ENCODE measurements around the gene CISD3. TPM values are rescaled to one million over a fixed set of nuclear protein-coding genes. Genes with fewer than 3 reads are reported as not detected.

Gene CISD3, protein sequence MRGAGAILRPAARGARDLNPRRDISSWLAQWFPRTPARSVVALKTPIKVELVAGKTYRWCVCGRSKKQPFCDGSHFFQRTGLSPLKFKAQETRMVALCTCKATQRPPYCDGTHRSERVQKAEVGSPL
- total RNA-seq, result 5.7 and 7.0 TPM in 2 replicates

DNA sequence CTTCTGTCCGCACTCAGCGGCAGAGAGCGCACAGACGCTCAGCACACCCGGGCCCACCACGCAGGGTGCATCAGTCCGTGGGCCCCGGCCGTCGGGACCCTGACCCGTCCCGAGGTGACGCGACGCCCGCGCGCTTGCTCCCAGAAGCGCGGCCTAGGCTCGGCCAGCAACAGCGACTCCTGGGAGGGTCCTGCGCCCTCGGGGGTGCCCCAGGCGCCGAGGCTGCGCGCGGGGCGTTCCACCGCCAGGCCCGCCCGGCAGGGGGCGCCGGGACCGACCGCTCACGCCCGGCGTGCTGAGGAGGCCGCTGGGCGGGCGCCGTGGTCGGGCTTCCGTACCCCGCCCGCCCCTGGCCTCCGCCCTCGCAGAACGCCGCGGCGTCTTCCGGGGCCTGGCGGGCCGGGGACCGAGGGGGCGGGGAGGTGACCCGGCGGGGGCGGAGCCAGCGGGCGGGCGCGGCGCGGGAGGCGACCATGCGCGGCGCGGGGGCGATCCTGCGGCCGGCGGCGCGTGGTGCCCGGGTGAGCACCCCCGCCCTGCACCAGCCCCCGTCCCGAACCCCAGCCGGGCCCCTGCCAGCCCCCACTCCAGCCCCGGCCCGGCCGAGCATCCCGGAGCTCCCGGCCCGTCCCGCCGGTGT, at the start of gene CISD3:
CISD3 (plus strand) TSS at position 456 of the 640 bp plus-strand sequence; CDS start at position 474, 18 bp downstream.
- DNase-seq (ENCODE audit: low read depth, low spot score), result peak; percentile 30

DNA sequence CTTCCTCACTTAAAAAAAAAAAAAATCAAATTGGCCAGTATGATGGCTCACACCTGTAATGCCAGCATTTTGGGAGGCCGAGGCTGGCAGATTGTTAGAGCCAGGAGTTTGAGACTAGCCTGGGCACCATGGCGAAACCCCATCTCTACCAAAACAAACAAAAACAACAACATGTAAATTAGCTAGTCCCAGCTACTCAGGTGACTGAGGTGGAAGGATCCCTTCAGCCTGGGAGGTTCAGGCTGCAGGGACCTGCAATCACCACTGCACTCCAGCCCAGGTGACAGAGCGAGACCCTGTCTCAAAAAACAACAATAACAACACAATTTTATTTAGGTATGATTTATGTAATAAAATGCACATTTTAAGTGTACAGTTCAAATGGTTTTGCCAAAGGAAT, 49.0 kb upstream of the CISD3 start:
- DNase-seq (ENCODE audit: low read depth, low spot score), result no peak

DNA sequence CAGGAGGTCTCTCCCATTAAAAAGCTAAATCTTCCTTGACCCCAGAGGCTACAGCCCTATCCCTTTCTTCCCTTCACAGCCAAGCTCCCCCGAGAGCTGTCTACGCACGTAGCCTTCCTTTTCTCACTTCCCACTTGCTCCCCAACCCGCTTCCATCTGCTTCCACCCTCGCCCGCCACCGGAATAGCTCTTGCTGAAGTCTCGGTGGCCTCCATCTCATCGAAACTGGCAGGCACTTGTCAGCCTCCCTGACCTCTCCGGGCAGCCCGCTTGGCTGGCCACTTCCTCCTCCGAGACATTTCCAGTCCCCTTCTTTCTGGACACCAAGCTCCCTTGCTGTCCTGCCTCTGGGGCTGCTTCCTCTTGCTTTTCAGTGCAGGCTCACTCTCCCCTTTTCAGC, 44.6 kb upstream of the CISD3 start:
- DNase-seq (ENCODE audit: low read depth, low spot score), result no peak

DNA sequence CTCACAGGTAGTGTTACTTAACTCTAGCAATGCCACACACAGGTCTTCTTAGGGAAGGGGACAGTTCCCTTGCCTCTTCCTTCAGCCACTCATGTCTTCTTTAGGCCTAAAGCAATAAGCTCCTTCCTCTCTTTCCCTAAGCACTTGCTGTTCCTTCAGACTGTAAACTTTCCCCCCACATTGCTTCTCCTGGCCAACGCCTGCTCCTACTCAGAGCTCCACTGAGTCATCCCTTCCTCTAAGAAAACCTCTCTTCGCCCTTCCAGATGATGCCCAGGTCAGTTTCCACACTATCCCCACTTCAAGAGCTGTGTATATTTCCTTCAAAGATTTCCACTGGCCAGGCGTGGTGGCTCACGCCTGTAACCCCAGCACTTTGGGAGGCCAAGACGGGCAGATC, 42.9 kb upstream of the CISD3 start:
- no peak for DNase-seq (ENCODE audit: low read depth, low spot score)

DNA sequence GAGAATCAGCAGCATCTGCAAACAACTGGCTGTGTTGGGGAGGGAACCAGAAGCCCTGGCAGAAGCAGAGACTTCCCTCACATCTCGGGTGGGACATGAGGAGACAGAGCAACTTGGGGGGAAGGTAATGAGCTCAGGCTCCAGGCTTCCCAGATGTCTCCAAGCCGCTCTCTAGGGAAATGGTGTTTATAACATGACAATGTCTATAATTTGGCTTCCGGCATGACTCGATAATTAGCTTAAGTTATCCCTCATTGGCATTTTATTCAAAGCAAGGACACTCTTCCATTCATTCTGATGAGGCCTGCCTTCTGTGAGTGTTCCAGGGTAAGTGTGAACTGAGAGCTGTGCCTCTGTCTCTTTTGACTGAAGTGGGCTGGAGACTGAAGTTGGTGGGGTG, 39.8 kb upstream of the CISD3 start:
- DNase-seq (ENCODE audit: low read depth, low spot score), result no peak

DNA sequence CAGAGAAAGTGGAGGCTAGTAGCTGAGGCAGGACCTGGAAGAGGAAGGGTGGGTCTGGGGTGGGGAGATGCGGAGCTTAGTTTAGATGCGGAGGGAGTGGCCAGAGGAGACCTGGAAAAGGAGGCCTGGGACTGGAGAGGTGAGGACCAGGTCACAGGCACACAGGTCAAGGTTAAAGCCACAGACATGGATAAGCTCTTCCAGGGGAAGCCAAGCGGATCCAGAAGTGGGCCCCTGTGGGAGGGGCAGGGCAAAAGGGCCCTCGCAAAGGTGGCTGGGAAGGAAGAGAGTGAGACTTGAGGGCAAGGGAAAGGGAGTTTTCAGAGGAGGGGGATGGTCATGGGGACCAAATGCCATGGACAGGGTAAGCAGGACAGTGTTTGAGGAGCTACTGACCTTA, 39.0 kb upstream of the CISD3 start:
- DNase-seq (ENCODE audit: low read depth, low spot score), result no peak

DNA sequence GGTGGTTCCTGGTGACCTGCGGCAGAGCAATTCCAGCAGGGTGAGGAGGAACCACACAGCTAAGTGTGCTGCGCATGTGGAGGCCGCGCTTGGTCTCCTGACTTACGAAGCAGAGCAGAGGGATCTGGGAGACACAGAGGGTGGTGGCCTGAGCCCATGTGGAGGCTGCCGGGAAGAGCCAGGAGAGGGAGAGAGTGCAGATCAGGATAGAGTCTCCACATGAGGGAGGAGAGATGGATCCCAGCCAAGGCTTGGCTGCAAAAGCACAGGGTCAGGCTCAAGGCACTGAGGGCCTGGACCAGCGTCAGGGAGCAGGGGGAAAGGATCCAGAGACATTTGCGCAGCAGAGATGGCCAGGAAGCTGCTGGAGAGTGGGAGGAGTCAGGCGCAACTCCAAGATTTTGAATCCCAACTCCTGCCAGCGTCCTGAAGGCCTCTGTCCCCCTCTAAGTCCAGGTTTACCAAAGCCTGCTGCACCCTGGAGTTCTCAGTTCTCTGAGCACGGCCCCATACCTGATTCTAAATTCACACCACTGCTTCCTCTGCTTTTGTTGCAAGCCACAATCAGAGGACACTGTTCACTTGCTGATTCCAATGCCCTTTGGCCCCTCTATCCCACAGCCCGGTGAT, 36.3 kb upstream of the CISD3 start:
- no peak for DNase-seq (ENCODE audit: low read depth, low spot score)

DNA sequence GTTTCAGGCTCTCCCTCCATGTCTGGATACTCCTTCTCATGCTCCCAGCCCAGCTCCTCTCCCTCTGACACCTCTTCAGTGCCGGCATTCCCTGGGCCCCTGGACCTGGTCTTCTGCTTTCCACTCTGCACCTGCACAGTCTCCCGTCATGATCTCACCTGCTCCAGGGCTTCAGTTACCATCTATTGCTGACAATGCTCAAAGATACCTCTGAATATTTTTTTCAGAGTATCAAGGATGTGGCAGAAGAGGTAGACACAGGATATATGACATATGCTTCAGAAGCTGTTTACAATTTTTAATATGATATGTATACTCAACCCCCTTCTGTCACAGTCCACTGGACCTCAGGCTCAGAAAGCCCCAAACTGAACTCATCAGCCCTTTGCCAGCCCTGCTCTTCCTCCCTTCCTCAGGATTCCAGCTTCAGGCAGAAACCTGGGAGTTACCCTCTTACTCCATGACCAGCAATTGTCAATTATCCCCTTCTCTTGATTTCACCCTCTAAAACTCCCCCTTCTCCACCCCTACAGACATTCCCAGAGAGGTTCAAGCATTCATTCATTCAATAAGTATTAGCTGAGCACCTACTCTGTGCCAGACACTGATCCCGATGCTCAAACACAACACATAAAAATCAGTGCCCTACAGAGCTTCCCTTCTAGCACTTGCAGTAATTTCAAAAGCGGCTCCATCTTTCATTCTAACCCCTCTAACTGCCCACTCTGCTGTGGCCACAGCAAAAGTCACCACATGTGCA, 32.9 kb upstream of the CISD3 start:
- DNase-seq (ENCODE audit: low read depth, low spot score), result no peak

DNA sequence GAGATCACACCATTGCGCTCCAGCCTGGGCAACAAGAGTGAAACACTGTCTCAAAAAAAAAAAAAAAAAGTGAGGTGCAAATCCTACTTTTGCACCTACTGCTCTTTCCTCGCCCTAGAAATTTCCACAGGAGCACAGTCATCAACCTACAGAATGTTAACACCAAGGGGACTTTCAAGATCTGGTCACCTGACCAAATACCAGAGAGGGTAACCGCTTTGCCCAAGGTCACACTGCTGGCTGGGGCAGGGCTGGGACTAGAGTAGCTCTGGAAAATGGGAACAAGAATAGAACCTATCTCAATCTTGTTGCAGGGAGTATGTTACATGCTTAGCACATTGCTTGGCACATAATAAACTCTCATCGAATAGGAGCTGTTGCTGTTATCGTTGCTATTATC, 31.4 kb upstream of the CISD3 start:
- DNase-seq (ENCODE audit: low read depth, low spot score), result no peak

DNA sequence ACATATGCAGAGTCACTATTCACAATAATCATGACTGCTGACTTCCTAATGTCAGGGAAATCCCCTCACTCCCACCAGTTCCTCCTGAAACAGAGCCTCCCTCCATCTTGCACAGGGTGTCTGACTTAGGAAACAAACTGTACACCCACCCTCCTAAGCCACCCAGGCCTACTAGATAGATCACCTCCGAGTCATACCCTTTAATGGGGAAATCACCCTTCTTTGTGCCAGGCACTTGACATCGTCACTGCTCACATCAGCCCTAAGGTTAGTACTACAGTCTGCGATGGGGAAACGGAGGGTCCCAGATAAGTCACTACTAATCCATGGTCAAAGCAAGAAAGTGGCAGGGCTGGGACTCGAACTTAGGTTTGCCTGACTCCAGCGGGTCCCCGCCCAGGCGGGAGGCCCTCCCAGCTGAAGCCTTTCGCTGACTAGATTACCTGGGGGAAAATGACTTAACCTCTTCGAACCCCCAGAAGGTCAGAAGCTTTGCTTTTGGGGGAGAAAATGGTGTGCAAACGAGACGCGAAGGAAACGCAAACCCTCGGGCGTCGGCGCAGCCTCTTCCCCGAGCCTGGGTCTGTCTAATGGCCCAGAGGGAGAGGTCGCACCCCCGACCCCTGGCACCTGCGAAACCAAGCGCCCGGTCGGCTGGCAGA, 28.5 kb upstream of the CISD3 start:
- no peak for DNase-seq (ENCODE audit: low read depth, low spot score)

DNA sequence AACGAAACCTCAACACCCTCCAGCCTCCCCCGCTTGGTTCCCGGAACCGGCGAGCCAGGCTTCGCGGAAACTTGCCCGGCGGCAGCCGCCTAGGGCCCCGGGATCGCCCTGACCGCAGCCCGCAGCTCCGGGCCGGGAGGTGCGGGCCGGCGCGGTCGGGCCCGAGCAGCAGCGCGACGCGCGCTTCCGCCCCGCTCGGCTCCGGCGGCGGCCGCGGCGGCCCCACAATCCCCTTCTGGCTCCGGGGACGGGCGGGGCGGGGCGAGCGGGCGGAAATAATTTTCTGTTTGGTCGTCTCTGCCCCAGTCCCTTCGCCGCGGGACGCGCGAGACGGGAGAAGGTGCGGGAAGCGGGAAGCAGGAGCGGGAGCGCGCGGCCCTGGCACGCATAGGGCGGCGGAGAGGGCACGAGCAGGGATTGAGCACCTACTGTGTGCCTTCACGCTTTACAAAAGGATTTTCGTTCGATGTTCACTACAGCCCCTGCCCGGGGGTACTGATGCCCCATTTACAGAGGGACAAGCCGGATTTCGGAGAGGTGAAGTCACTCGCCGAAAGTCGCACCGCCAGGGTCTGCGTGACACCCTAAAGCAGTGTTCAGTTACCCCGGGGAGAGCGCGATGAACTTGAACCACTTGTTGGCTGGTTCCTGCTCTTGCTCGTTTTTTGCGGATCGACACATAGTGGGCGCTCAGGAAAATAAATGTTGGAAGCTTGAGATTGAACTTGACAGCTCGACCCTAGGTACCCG, 27.8 kb upstream of the CISD3 start:
- peak; percentile 36 for DNase-seq (ENCODE audit: low read depth, low spot score)

DNA sequence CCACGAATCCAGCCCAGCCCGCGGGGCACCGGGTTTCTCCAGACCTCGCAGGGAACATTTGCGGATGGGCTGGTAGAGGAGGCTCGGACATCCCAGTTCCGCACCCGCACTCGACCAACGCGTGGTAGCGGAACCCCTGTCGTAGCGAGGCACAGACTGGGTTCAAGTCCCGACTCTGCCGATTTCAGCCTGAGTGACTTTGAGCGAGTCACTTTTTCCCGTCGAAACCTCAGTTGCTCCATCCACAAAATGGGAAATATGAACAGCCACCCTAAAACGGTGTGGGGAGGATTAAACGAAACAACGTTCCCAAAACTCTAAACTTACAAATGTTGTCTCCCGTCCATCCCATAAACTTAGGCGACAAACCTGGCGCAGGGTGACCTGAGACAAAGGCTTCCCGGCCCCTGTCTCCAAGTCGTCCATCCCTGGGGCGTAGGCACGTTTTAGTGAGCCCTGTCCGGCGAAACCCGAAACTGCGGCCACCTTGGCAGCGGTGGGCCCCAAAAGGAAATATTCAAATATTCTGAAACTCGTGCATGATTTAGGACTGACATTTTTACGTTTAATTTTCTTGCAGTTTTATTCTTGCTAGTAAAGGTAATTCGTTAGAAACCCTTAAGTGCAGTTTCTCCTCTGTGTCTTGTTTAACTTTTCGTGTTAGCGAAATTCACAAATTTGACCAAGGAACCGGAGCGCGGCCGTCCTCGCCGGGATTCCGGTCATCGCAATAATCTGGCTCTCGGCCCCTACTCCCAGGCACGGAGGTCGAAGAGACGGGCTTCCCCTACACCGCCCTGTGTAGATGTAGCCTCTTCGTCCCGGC, 27.0 kb upstream of the CISD3 start:
- no peak for DNase-seq (ENCODE audit: low read depth, low spot score)

DNA sequence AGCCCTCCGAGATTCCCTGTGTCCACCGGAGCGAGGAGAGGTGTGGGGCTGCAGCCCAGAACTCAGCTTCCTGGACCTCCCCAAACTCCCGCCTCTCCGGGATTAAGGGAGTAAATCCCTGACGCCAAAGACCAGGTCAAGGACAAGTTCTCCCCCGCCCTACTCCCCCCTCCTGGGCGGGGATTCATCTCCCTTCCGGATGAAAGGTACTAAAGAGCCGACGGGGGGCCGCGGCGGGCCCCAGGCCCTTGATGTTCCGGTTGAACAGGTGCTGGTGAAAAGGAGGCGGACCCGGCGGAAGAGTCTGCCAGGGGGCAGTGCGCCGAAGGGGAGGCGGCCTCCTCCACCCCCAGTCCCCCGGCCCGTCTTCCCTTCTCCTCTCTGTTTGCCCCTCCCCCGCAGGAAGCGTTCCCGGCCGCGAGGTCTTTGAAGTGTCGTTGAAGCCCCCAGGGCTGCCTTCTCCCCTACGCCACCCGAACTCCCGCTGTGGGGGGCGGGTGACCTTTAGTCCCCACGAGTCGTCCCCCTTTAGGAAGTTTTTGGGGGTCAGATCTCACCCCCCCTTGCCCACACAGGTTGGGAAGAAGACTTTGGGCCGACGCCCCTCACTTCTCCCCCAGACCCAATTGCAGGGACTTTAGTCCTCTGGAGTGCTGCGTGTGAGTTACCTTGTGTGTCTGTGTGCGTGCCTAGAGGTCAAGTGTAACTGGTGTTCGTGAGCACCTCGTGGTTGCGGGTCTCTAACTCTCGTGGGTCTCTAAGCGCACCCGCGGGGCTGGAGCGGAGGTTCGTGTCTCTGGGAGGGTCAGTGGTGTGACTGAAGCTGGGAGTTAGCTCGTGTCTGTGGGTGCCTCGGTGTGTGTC, 26.2 kb upstream of the CISD3 start:
- no peak for DNase-seq (ENCODE audit: low read depth, low spot score)

DNA sequence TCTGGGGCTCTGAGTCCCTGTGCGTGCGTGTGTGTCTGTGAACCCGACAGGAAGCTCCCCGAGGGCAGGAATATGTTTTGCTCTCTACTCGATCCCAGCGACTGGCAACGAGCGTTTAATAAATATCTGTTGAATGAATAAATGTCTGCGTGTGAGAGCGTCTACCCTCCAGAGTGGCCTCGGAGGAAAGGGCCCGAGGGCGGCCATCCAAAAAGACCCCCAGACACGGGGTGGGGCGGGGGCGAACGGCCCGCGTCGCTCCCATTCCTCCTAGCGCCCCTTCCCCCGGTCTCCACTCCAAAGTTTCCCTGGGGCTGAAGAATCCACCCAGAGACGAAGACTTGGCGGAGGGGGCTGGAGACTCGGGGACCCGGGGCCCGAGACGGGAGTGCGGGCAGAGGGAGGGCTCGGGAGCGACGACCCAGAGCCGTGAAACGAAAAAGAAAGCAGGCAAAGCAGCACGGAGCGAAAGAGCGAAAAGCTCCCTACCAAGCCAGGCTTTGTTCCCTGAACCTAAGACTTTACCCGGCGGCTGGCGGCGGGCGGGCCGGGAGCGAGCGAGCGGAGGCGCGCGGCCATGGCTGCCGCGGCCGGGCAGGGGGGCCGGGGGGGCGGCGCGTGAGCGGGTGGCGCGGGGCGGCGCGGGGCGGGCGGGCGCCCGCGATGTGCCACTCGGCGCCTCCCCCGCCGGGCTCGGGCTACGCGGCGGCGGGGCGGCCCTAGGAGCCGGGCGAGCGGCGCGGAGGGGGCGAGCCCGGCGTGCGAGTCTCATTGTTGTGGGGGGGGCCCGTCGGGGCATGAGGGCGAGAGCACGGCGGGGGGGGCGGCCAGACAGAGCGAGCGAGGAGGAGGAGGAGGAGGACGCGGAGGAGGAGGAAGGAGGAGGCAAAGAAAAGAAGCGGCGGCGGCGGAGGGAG, 25.3 kb upstream of the CISD3 start, which contains the start of gene MLLT6:
MLLT6 (plus strand) TSS at position 668 of the 917 bp plus-strand sequence. CDS start 360 bp downstream, outside the sequence.
- DNase-seq (ENCODE audit: low read depth, low spot score), result peak; percentile 36

DNA sequence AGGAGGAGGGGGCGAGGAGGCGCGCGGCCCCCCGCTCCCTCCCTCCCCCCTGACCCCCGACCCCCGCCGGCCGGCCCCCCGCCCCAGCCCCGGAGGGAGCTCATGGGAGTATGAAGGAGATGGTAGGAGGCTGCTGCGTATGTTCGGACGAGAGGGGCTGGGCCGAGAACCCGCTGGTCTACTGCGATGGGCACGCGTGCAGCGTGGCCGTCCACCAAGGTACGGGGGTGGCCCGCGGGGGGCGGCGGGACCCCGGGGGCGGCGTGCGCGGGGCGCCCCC, 24.7 kb upstream of the CISD3 start:
- DNase-seq (ENCODE audit: low read depth, low spot score), result no peak

DNA sequence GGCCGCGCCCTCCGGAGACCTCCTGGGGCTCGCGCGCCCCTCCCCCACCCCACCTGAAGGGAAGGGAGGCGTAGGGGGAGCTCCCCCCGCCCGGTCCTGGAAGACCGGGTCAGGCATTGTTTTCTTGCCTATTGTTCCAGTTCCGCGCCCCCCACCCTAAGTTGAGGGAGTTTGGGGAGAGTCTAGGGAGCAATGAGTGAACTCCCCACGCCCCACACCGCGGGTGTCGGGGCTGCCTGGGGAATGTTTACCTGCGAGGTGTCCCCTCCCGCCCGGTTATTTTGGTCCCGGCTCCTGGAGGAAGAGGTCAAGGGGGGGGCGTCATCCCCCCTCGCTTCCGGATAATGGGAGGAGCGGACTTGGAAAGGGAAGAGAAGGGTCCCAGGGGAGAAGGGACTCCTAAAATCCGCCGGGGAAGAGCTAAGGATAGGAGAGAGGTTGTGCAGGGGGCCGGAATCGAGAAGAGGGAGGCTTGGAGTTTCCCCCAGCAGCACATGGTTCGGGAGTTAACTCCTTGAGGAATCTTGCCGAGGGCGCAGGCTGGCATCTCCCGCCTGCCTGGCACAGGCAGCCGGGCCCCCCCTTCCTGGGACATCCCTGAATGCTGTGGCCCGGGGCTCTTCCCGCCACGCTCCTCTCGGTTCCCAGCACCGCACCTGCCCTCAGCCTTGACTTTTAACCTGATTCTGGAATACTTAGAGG, 24.2 kb upstream of the CISD3 start:
- DNase-seq (ENCODE audit: low read depth, low spot score), result no peak

DNA sequence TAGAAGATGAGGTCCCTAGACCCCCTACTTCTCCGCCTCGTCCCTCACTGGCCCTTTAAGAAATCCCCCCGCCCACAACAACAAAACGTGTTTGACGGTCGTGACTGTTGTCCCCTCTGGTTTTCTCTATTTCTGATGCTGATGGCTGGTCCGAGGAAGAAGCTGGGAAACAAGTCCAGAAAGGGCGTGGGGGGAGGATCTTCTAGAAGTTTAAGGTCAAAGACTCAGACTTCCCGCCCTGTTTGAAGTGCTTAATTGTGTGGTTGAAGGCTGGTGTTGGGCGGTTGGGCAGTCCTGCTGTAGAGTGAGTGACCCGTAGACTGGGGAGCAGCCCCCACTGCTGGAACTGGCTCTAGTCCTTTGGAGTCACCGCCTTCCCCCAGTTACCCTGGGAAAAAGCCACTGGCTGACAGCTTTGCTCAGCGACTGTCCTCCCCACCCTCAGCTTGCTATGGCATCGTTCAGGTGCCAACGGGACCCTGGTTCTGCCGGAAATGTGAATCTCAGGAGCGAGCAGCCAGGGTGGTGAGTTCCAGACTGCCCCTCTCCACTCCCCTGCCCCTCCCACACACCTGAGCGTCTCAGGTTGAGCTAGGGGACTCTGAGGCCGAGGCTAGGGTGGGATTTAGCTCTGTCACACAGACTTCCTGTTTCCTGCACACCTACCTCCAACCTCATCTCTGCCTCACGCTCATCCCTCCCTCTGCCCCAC, 23.5 kb upstream of the CISD3 start:
- no peak for DNase-seq (ENCODE audit: low read depth, low spot score)

All from pulmonary artery endothelial cell (primary cell).